GM10248 (cell line): ENCODE data around the gene KCTD8.

ENCODE experiments used
- CTCF ChIA-PET: fragments of 300-600 bp; sonication (Branson Sonifier 250); formaldehyde crosslinking; extraction: SDS; loops from one replicate; lab custom pipeline; 2021; ENCODE audit warnings: antibody characterized with exemption; lab: Yijun Ruan, JAX
- POLR2A ChIA-PET: fragments of 350-650 bp; sonication (Branson Sonifier 250); formaldehyde crosslinking; extraction: SDS; loops from one replicate; lab custom pipeline; 2020; ENCODE audit warnings: antibody characterized with exemption; lab: Yijun Ruan, JAX
- DNase-seq: peaks from one replicate; pipeline ENCODE4 v3.0.0; 2012; ENCODE audit errors: extremely low spot score
- CTCF ChIP-seq: IDR thresholded peaks from 2 replicates; pipeline ENCODE4 v1.5.1; 2012; ENCODE audit warnings: mild to moderate bottlenecking, low read depth; ENCODE audit errors: extremely low read depth, missing control alignments, control extremely low read depth

The KCTD8 gene

GRCh38 chr4:44146516-44146915, 302.1 kb downstream of the KCTD8 start:
- ChIA-PET CTCF (no interaction called here), POLR2A (no interaction called here)
- DNase-seq: no peak
- no peak for TF ChIP-seq CTCF

GRCh38 chr4:44145868-44146267, 302.7 kb downstream of the KCTD8 start:
- CTCF ChIA-PET: no interaction called here
- no peak for DNase-seq
- no peak for TF ChIP-seq CTCF
- POLR2A ChIA-PET: no interaction called here

- ChIA-PET POLR2A (no interaction called here), CTCF (no interaction called here)
- TF ChIP-seq CTCF: no peak
- DNase-seq: no peak
These were observed 316.1 kb downstream of the KCTD8 start for GRCh38 chr4:44132526-44132925.
